ENCODE data around the gene ZFYVE21.

ZFYVE21 gene

GRCh38 chr14:103758059-103758776, 42.6 kb downstream of the ZFYVE21 start:
- Histone ChIP-seq H3K79me2 (ENCODE audit: insufficient read depth, low read length) (no peaks in the 10 kb centered on the region), H2AFZ (ENCODE audit: low read depth, low read length) (no peak overlapping the region), H3K4me3 (ENCODE audit: low read depth in 1 of 2, low read length in 2 of 2) (no peak overlapping the region), H3K36me3 (ENCODE audit: insufficient read depth, low read length) (no peaks in the 10 kb centered on the region), H3K4me1 (ENCODE audit: insufficient read depth, low read length) (no peaks in the 10 kb centered on the region), H4K20me1 (ENCODE audit: insufficient read depth, low read length) (no peaks in the 10 kb centered on the region), H3K9me3 (ENCODE audit: insufficient read depth, low read length, severe bottlenecking) (no peaks in the 10 kb centered on the region), H3K27ac (ENCODE audit: low read length) (no peak overlapping the region), H3K27me3 (ENCODE audit: insufficient read depth, low read length, poor library complexity) (no peaks in the 10 kb centered on the region), H3K9ac (ENCODE audit: low read depth, low read length) (no peak overlapping the region), H3K4me2 (ENCODE audit: insufficient read depth, low read length) (no peak overlapping the region)
- TF ChIP-seq EZH2 (IDR thresholded peaks at IDR 0.05; ENCODE audit: borderline replicate concordance, low read depth, low read length, severe bottlenecking) (no peak), CTCF (IDR thresholded peaks at IDR 0.05; ENCODE audit: borderline replicate concordance, extremely low read depth, low read length, poor library complexity, severe bottlenecking) (no peak)
- DNase-seq (no peak), ATAC-seq (ENCODE audit: insufficient read depth, low read depth) (no peak)

- no peak overlapping the region for H2AFZ ChIP-seq (ENCODE audit: low read depth, low read length)
- no peak overlapping the region for H3K4me2 ChIP-seq (ENCODE audit: insufficient read depth, low read length)
- ATAC-seq (ENCODE audit: insufficient read depth, low read depth) (no peak), DNase-seq (no peak)
- H3K9me3 ChIP-seq (ENCODE audit: insufficient read depth, low read length, severe bottlenecking), result no peaks in the 10 kb centered on the region
- H3K79me2 ChIP-seq (ENCODE audit: insufficient read depth, low read length), result no peaks in the 10 kb centered on the region
- no peak overlapping the region for H3K4me3 ChIP-seq (ENCODE audit: low read depth in 1 of 2, low read length in 2 of 2)
- no peaks in the 10 kb centered on the region for H3K4me1 ChIP-seq (ENCODE audit: insufficient read depth, low read length)
- no peak overlapping the region for H3K27ac ChIP-seq (ENCODE audit: low read length)
- H3K27me3 ChIP-seq (ENCODE audit: insufficient read depth, low read length, poor library complexity), result no peaks in the 10 kb centered on the region
- TF ChIP-seq EZH2 (IDR thresholded peaks at IDR 0.05; ENCODE audit: borderline replicate concordance, low read depth, low read length, severe bottlenecking) (no peak), CTCF (IDR thresholded peaks at IDR 0.05; ENCODE audit: borderline replicate concordance, extremely low read depth, low read length, poor library complexity, severe bottlenecking) (no peak)
- H4K20me1 ChIP-seq (ENCODE audit: insufficient read depth, low read length), result no peaks in the 10 kb centered on the region
- H3K9ac ChIP-seq (ENCODE audit: low read depth, low read length), result no peak overlapping the region
- no peaks in the 10 kb centered on the region for H3K36me3 ChIP-seq (ENCODE audit: insufficient read depth, low read length)
These were observed 46.4 kb downstream of the ZFYVE21 start for GRCh38 chr14:103762036-103762435.

- ATAC-seq (ENCODE audit: insufficient read depth, low read depth), result no peak
- no peak for DNase-seq
- TF ChIP-seq CTCF (IDR thresholded peaks at IDR 0.05; ENCODE audit: borderline replicate concordance, extremely low read depth, low read length, poor library complexity, severe bottlenecking) (no peak), EZH2 (IDR thresholded peaks at IDR 0.05; ENCODE audit: borderline replicate concordance, low read depth, low read length, severe bottlenecking) (no peak)
- Histone ChIP-seq H2AFZ (ENCODE audit: low read depth, low read length) (no peak overlapping the region), H3K4me3 (ENCODE audit: low read depth in 1 of 2, low read length in 2 of 2) (no peak overlapping the region), H3K27ac (ENCODE audit: low read length) (no peak overlapping the region), H3K36me3 (ENCODE audit: insufficient read depth, low read length) (no peaks in the 10 kb centered on the region), H3K4me2 (ENCODE audit: insufficient read depth, low read length) (no peak overlapping the region), H3K9ac (ENCODE audit: low read depth, low read length) (no peak overlapping the region), H3K27me3 (ENCODE audit: insufficient read depth, low read length, poor library complexity) (no peaks in the 10 kb centered on the region), H3K79me2 (ENCODE audit: insufficient read depth, low read length) (no peaks in the 10 kb centered on the region), H3K4me1 (ENCODE audit: insufficient read depth, low read length) (no peaks in the 10 kb centered on the region), H3K9me3 (ENCODE audit: insufficient read depth, low read length, severe bottlenecking) (no peaks in the 10 kb centered on the region), H4K20me1 (ENCODE audit: insufficient read depth, low read length) (no peaks in the 10 kb centered on the region)
These were observed 46.9 kb downstream of the ZFYVE21 start for GRCh38 chr14:103762541-103762940.
